ENCODE measurements around the gene PLEKHM3. TPM values are rescaled to one million over a fixed set of nuclear protein-coding genes. Genes with fewer than 3 reads are reported as not detected.

The PLEKHM3 gene
- total RNA-seq, 4 donors from 2014 or later = 19.1 to 26.5 (median 24.0) TPM

GRCh38 chr2:207839575-207839974, 185.8 kb downstream of the PLEKHM3 start:
- H3K9me3 ChIP-seq = no peaks in the 10 kb centered on the region
- H3K4me1 ChIP-seq = peaks cover 10 to 17% (median 14%) of the 10 kb centered on the region in 4 donors
- in situ Hi-C loops (cut with MboI; ENCODE audit: low pct_ligation_motif_present in 1 of 4, low pct_unique_long_range_greater_than_20kb in 1 of 4, low sequenced_read_pairs in 3 of 4) (no loop called here), intact Hi-C loops (cut with DNase I; ENCODE audit: low total_unique reads) (no loop called here)
- no peak for DNase-seq
- TF ChIP-seq, protein P1, sequence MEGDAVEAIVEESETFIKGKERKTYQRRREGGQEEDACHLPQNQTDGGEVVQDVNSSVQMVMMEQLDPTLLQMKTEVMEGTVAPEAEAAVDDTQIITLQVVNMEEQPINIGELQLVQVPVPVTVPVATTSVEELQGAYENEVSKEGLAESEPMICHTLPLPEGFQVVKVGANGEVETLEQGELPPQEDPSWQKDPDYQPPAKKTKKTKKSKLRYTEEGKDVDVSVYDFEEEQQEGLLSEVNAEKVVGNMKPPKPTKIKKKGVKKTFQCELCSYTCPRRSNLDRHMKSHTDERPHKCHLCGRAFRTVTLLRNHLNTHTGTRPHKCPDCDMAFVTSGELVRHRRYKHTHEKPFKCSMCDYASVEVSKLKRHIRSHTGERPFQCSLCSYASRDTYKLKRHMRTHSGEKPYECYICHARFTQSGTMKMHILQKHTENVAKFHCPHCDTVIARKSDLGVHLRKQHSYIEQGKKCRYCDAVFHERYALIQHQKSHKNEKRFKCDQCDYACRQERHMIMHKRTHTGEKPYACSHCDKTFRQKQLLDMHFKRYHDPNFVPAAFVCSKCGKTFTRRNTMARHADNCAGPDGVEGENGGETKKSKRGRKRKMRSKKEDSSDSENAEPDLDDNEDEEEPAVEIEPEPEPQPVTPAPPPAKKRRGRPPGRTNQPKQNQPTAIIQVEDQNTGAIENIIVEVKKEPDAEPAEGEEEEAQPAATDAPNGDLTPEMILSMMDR (IDR thresholded peaks at IDR 0.05) = no peak
- TF ChIP-seq POLR2AphosphoS5 (IDR thresholded peaks at IDR 0.05) = no peak
- TF ChIP-seq POLR2A (IDR thresholded peaks at IDR 0.05) = no peak
- TF ChIP-seq EP300 (IDR thresholded peaks at IDR 0.05; ENCODE audit: low read depth) = no peak
- 95% methylated on average over 3 of the region's 3 CpGs for WGBS, 2 donors (ENCODE audit: low coverage in 1 of 2)
- no peaks in the 10 kb centered on the region for H3K27me3 ChIP-seq
- H3K27ac ChIP-seq = no peak overlapping the region
- H3K36me3 ChIP-seq = no peaks in the 10 kb centered on the region
- H3K4me3 ChIP-seq = no peak overlapping the region

- no peak overlapping the region for H3K27ac ChIP-seq
- TF ChIP-seq, protein P1 (IDR thresholded peaks at IDR 0.05) = no peak
- intact Hi-C loops (cut with DNase I; ENCODE audit: low total_unique reads) = no loop called here
- no peaks in the 10 kb centered on the region for H3K36me3 ChIP-seq
- H3K4me1 ChIP-seq = peaks cover 10 to 15% (median 12%) of the 10 kb centered on the region in 4 donors
- H3K27me3 ChIP-seq = no peaks in the 10 kb centered on the region
- H3K4me3 ChIP-seq = no peak overlapping the region
- no peak for DNase-seq
- in situ Hi-C loops (cut with MboI; ENCODE audit: low pct_ligation_motif_present in 1 of 4, low pct_unique_long_range_greater_than_20kb in 1 of 4, low sequenced_read_pairs in 3 of 4) = no loop called here
- 98 to 100% methylated on average over 1 of the region's 1 CpG for WGBS, 2 donors (ENCODE audit: low coverage in 1 of 2)
- no peaks in the 10 kb centered on the region for H3K9me3 ChIP-seq
Observed at GRCh38 chr2:207839028-207839427, 186.3 kb downstream of the PLEKHM3 start.

GRCh38 chr2:207836521-207837133, 188.7 kb downstream of the PLEKHM3 start:
- Histone ChIP-seq H3K27ac (peak overlapping the region; percentile 39 to 75 (median 58)), H3K4me1 (peaks cover 10 to 21% (median 19%) of the 10 kb centered on the region in 4 donors), H3K27me3 (no peaks in the 10 kb centered on the region), H3K36me3 (no peaks in the 10 kb centered on the region), H3K4me3 (no peak overlapping the region), H3K9me3 (no peaks in the 10 kb centered on the region)
- TF ChIP-seq, protein P1 (IDR thresholded peaks at IDR 0.05) = no peak
- TF ChIP-seq EP300 (IDR thresholded peaks at IDR 0.05; ENCODE audit: low read depth) = no peak
- no peak for TF ChIP-seq POLR2AphosphoS5 (IDR thresholded peaks at IDR 0.05)
- no peak for TF ChIP-seq POLR2A (IDR thresholded peaks at IDR 0.05)
- in situ Hi-C loops (cut with MboI; ENCODE audit: low pct_ligation_motif_present in 1 of 4, low pct_unique_long_range_greater_than_20kb in 1 of 4, low sequenced_read_pairs in 3 of 4) = no loop called here
- peak; percentile 55 for DNase-seq
- 20 to 45% methylated on average over 2 to 7 of the region's 7 CpGs for WGBS, 2 donors (ENCODE audit: low coverage in 1 of 2)
- intact Hi-C loops (cut with DNase I; ENCODE audit: low total_unique reads) = no loop called here

DNA sequence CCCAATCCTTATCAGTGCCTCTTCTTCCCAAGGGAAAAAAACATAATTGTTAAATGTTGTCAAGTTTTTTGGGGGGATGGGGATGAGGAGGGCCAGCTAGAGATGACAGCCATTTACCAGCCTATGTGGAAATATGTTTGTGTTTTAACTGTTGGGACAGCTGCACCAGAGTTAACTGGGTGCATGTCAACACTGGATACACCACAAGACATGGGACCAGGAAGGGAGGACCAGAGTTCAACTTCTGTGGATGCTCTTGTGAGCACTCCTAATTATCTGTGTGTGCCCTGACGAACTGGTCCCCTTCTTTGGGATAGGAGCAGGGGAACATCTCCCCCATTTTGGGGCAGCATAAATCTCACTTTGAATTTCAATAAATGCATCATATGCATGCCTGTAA, 189.5 kb downstream of the PLEKHM3 start:
- no peak overlapping the region for H3K4me3 ChIP-seq
- TF ChIP-seq POLR2AphosphoS5 (IDR thresholded peaks at IDR 0.05) (no peak), POLR2A (IDR thresholded peaks at IDR 0.05) (no peak), EP300 (IDR thresholded peaks at IDR 0.05; ENCODE audit: low read depth) (no peak)
- TF ChIP-seq, protein P1 (IDR thresholded peaks at IDR 0.05) = no peak
- H3K9me3 ChIP-seq = no peaks in the 10 kb centered on the region
- no peaks in the 10 kb centered on the region for H3K36me3 ChIP-seq
- H3K27me3 ChIP-seq = no peaks in the 10 kb centered on the region
- DNase-seq = no peak
- in situ Hi-C loops (cut with MboI; ENCODE audit: low pct_ligation_motif_present in 1 of 4, low pct_unique_long_range_greater_than_20kb in 1 of 4, low sequenced_read_pairs in 3 of 4) (no loop called here), intact Hi-C loops (cut with DNase I; ENCODE audit: low total_unique reads) (no loop called here)
- 100% methylated on average over 1 of the region's 1 CpG; no CpG with 5 or more reads in 1 of the 2 donors for WGBS, 2 donors (ENCODE audit: low coverage in 1 of 2)
- peaks cover 10 to 28% (median 27%) of the 10 kb centered on the region in 4 donors for H3K4me1 ChIP-seq
- H3K27ac ChIP-seq = peak overlapping the region; percentile 39 to 75 (median 58)

All from transverse colon (tissue), 4 donors.